IMR-90 (cell line): ENCODE data around the gene PEX14. TPM values are rescaled to one million over a fixed set of nuclear protein-coding genes. Genes with fewer than 3 reads are reported as not detected.

Experiments used
- ATAC-seq: fragments of 200-7000 bp; cut with Tn5 transposase; 2 replicates; pipeline ENCODE4 v1.9.1; 2020; ENCODE audit warnings: low read depth, mild to moderate bottlenecking, moderate library complexity
- BruUV-seq: library from RNA; stranded (reverse); fragments of 400-500 nt; replicated peaks from 2 replicates; lab custom pipeline; 2021; lab: Mats Ljungman, UMichigan
- CTCF ChIA-PET: fragments of 300-600 bp; formaldehyde crosslinking; extraction: SDS; loops from one replicate; lab custom pipeline; 2021; ENCODE audit warnings: antibody characterized with exemption; lab: Yijun Ruan, JAX
- POLR2A ChIA-PET: fragments of 300-600 bp; sonication (Branson Sonifier 250); formaldehyde crosslinking; loops from one replicate; lab custom pipeline; 2022; ENCODE audit warnings: antibody characterized with exemption; ENCODE audit not compliant: unreplicated experiment; lab: Charles Lee
- DNase-seq: peaks from one replicate; pipeline ENCODE4 v3.0.0; 2013
- H2AFZ ChIP-seq: replicated peaks from 2 replicates; pipeline ENCODE3; 2013; ENCODE audit warnings: low read length, mild to moderate bottlenecking; ENCODE audit not compliant: poor library complexity
- H2AK5ac ChIP-seq: 2 replicates; pipeline ENCODE4 v1.6.1; 2013; ENCODE audit warnings: low read depth, low read length, inconsistent platforms
- H2AK9ac ChIP-seq: replicated peaks from 2 replicates; pipeline ENCODE3; 2013; ENCODE audit warnings: mild to moderate bottlenecking, low read depth, low read length, moderate library complexity; ENCODE audit not compliant: poor library complexity
- H2BK120ac ChIP-seq: 2 replicates; pipeline ENCODE4 v1.6.1; 2013; ENCODE audit warnings: low read depth, low read length, inconsistent platforms
- H2BK15ac ChIP-seq: 3 replicates; pipeline ENCODE4 v1.6.1; 2013; ENCODE audit warnings: low read depth, low read length, inconsistent platforms
- H2BK20ac ChIP-seq: 2 replicates; pipeline ENCODE4 v1.6.1; 2013; ENCODE audit warnings: low read depth, mild to moderate bottlenecking, inconsistent platforms, low read length, moderate library complexity
- H2BK5ac ChIP-seq: 2 replicates; pipeline ENCODE4 v1.6.1; 2013; ENCODE audit warnings: mild to moderate bottlenecking, low read depth, low read length, inconsistent platforms; ENCODE audit not compliant: poor library complexity, severe bottlenecking
- H3K14ac ChIP-seq: replicated peaks from 2 replicates; pipeline ENCODE4 v1.6.1; 2013; ENCODE audit warnings: low read depth, low read length, inconsistent platforms
- H3K18ac ChIP-seq: 2 replicates; pipeline ENCODE4 v1.6.1; 2013; ENCODE audit warnings: low read depth, low read length, control low read depth
- H3K23ac ChIP-seq: 2 replicates; pipeline ENCODE4 v1.6.1; 2013; ENCODE audit warnings: low read depth, low read length, inconsistent platforms
- H3K27ac ChIP-seq: 2 replicates; pipeline ENCODE4 v1.5.1; 2013; ENCODE audit warnings: mild to moderate bottlenecking, control low read depth, low read length; ENCODE audit not compliant: insufficient read depth
- H3K27me3 ChIP-seq: 2 replicates; pipeline ENCODE4 v1.6.1; 2013; ENCODE audit warnings: low read length; ENCODE audit not compliant: control insufficient read depth, insufficient read depth
- H3K36me3 ChIP-seq: 2 replicates; pipeline ENCODE4 v1.6.1; 2013; ENCODE audit warnings: low read length, mixed read lengths; ENCODE audit not compliant: control insufficient read depth, insufficient read depth
- H3K4ac ChIP-seq: 2 replicates; pipeline ENCODE4 v1.6.1; 2013; ENCODE audit warnings: low read depth, low read length, inconsistent platforms
- H3K4me1 ChIP-seq: 2 replicates; pipeline ENCODE4 v1.6.1; 2013; ENCODE audit warnings: low read length, mixed read lengths; ENCODE audit not compliant: control insufficient read depth, insufficient read depth
- H3K4me2 ChIP-seq: 2 replicates; pipeline ENCODE4 v1.6.1; 2013; ENCODE audit warnings: low read depth, mild to moderate bottlenecking, control low read depth, low read length, moderate library complexity
- H3K4me3 ChIP-seq: 2 replicates; pipeline ENCODE4 v1.5.1; 2013; ENCODE audit warnings: low read depth, mild to moderate bottlenecking, control low read depth, low read length, moderate library complexity; ENCODE audit not compliant: insufficient read depth
- H3K56ac ChIP-seq: 2 replicates; pipeline ENCODE4 v1.6.1; 2013; ENCODE audit warnings: low read length, inconsistent platforms; ENCODE audit not compliant: insufficient read depth; ENCODE audit errors: extremely low read depth
- H3K79me1 ChIP-seq, 2 experiments: 2 replicates each; pipeline ENCODE4 v1.6.1; 2013; ENCODE audit warnings: low read length in 2 of 2, inconsistent platforms in 1 of 2, low read depth in 1 of 2
- H3K9ac ChIP-seq: 2 replicates; pipeline ENCODE4 v1.6.1; 2013; ENCODE audit warnings: low read depth, low read length, control low read depth
- H3K9me1 ChIP-seq: 2 replicates; pipeline ENCODE4 v1.6.1; 2013; ENCODE audit warnings: low read length, inconsistent platforms; ENCODE audit not compliant: insufficient read depth
- H3K9me3 ChIP-seq: 2 replicates; pipeline ENCODE4 v1.6.1; 2013; ENCODE audit warnings: low read length; ENCODE audit not compliant: control insufficient read depth, insufficient read depth
- H4K20me1 ChIP-seq: 2 replicates; pipeline ENCODE4 v1.6.1; 2013; ENCODE audit warnings: low read length, inconsistent platforms; ENCODE audit not compliant: insufficient read depth
- H4K5ac ChIP-seq: 2 replicates; pipeline ENCODE4 v1.6.1; 2013; ENCODE audit warnings: mild to moderate bottlenecking, low read depth, low read length, control low read depth
- H4K8ac ChIP-seq, 2 experiments: 2 replicates each; pipeline ENCODE4 v1.6.1; 2013; ENCODE audit warnings: low read depth in 2 of 2, low read length in 2 of 2, control low read depth in 1 of 2, inconsistent platforms in 1 of 2
- H4K91ac ChIP-seq: 2 replicates; pipeline ENCODE4 v1.6.1; 2013; ENCODE audit warnings: low read depth, low read length, inconsistent platforms; ENCODE audit not compliant: insufficient read depth
- BHLHE40 ChIP-seq: fragments of 150-350 bp; IDR thresholded peaks from 2 replicates; pipeline ENCODE4 v1.6.1; 2016; ENCODE audit warnings: mild to moderate bottlenecking, low read depth, low read length
- CEBPB ChIP-seq: IDR thresholded peaks from 2 replicates; pipeline ENCODE4 v1.6.1; 2012; ENCODE audit warnings: low read depth, low read length, improper control_type of control experiment
- CHD1 ChIP-seq: IDR thresholded peaks from 2 replicates; pipeline ENCODE4 v1.6.1; 2012; ENCODE audit warnings: low read depth, low read length, improper control_type of control experiment
- CTCF ChIP-seq: conservative IDR thresholded peaks from 2 replicates; pipeline ENCODE4 v1.5.1; 2012; ENCODE audit warnings: mild to moderate bottlenecking, low read depth, low read length, improper control_type of control experiment
- ELK1 ChIP-seq: fragments of 150-350 bp; IDR thresholded peaks from 2 replicates; pipeline ENCODE4 v1.6.1; 2016; ENCODE audit warnings: low read depth, mild to moderate bottlenecking, low read length, moderate library complexity, borderline replicate concordance
- FOS ChIP-seq: fragments of 150-350 bp; IDR thresholded peaks from 2 replicates; pipeline ENCODE4 v1.6.1; 2016; ENCODE audit warnings: low read depth, low read length
- MAFK ChIP-seq: IDR thresholded peaks from 2 replicates; pipeline ENCODE4 v1.6.1; 2012; ENCODE audit warnings: low read depth, low read length, improper control_type of control experiment
- MAZ ChIP-seq: IDR thresholded peaks from 2 replicates; pipeline ENCODE4 v1.6.1; 2012; ENCODE audit warnings: low read depth, mild to moderate bottlenecking, low read length, improper control_type of control experiment, moderate library complexity, borderline replicate concordance
- MXI1 ChIP-seq: IDR thresholded peaks from 2 replicates; pipeline ENCODE4 v1.6.1; 2012; ENCODE audit warnings: low read depth, mild to moderate bottlenecking, low read length, moderate library complexity, borderline replicate concordance
- NFE2L2 ChIP-seq: fragments of 150-350 bp; IDR thresholded peaks from 2 replicates; pipeline ENCODE4 v1.6.1; 2016; ENCODE audit warnings: low read depth, mild to moderate bottlenecking, low read length
- POLR2A ChIP-seq: IDR thresholded peaks from 2 replicates; pipeline ENCODE4 v1.6.1; 2012; ENCODE audit warnings: mild to moderate bottlenecking, low read depth, low read length
- RAD21 ChIP-seq: IDR thresholded peaks from 2 replicates; pipeline ENCODE4 v1.6.1; 2012; ENCODE audit warnings: low read length, improper control_type of control experiment
- RFX5 ChIP-seq: IDR thresholded peaks from 2 replicates; pipeline ENCODE4 v1.8.0; 2012; ENCODE audit warnings: low read depth, mild to moderate bottlenecking, low read length, moderate library complexity
- SMC3 ChIP-seq: fragments of 150-350 bp; IDR thresholded peaks from 2 replicates; pipeline ENCODE4 v1.6.1; 2016; ENCODE audit warnings: low read depth, mild to moderate bottlenecking, antibody characterized with exemption, low read length, moderate library complexity
- USF2 ChIP-seq: fragments of 150-350 bp; IDR thresholded peaks from 2 replicates; pipeline ENCODE4 v1.6.1; 2017; ENCODE audit warnings: mild to moderate bottlenecking, antibody characterized with exemption, low read length, low read depth
- WGBS, 2 experiments: methylation state at CpG; one replicate each; pipeline versions ENCODE4 v1.1.5 to v1.1.7; 2013; ENCODE audit warnings: missing lambda C conversion rate in 2 of 2; ENCODE audit not compliant: insufficient read length in 1 of 2; ENCODE audit errors: extremely low coverage in 2 of 2; 5-methylcytosine and 5-hydroxymethylcytosine counted together
- dilution Hi-C: fragments of 300-500 bp; cut with HindIII; formaldehyde crosslinking; loops from one replicate; pipeline ENCODE4 v1.14.3; 2018; ENCODE audit warnings: low sequenced_read_pairs; ENCODE audit not compliant: unreplicated experiment
- in situ Hi-C: fragments of 300-500 bp; cut with MboI; formaldehyde crosslinking; loops from 3 replicates; pipeline ENCODE4 v1.14.3; 2019; ENCODE audit warnings: low sequenced_read_pairs, inconsistent platforms, mixed read lengths
- intact Hi-C: fragments of 100-400 bp; cut with micrococcal nuclease; formaldehyde crosslinking; loops from 2 replicates; pipeline ENCODE4 v1.10.0; 2022
- polyA plus RNA-seq, 3 experiments: library from polyadenylated mRNA; depleted of rRNA; stranded (reverse); fragments of >200 nt; gene quantifications; 2 replicates each; pipeline ENCODE4 v1.2.3, GENCODE V29; 2012; ENCODE audit warnings: low replicate concordance in 1 of 3
- total RNA-seq: library from RNA; depleted of rRNA; stranded (reverse); fragments of >200 nt; gene quantifications from 2 replicates; pipeline ENCODE4 v1.2.3, GENCODE V29; 2012

The PEX14 gene
- total and polyA plus RNA-seq, 2 of the 4 experiments (the other 2 are of a cell fraction) = 9.5 to 22.5 TPM

DNA sequence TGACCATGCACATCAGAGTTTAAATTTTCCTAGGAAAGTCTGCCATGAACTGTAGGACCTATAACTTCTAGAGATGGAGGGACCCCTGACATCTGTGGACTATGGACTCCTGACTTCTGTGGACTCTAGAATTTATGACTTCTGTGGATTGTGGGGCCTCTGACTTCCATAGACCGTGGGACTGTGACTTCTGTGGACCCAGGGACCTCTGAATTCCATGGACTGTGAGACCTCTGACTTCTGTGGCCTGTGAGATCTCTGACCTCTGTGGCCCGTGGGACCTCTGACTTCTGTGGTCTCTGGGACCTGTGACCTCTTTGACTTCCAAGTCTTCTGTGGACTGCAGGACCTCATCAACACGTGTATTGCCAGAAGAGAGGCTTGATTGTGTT lies 36.7 kb downstream of the PEX14 start:
- no peak for ATAC-seq
- ChIA-PET CTCF (interaction anchor here (0.5 kb wide), 1 partner anchor 21 kb away, joined by 3 read pairs; no protein-coding TSS in a partner anchor), POLR2A (no interaction called here)
- Histone ChIP-seq H2BK5ac (peak overlapping the region; percentile 89), H3K27me3 (no peaks in the 10 kb centered on the region), H3K4me1 (peaks cover 28% of the 10 kb centered on the region), H3K9me3 (no peaks in the 10 kb centered on the region), H4K8ac (peak overlapping the region; percentile 39 to 84), H3K56ac (peak overlapping the region; percentile 79), H3K9ac (no peak overlapping the region; the same call in 1 of the 2 replicates), H2BK20ac (peak overlapping the region; percentile 91), H4K91ac (peak overlapping the region; percentile 97), H3K27ac (peak overlapping the region; percentile 55), H3K36me3 (no peaks in the 10 kb centered on the region; the same call in 1 of the 2 replicates), H3K4me2 (peak overlapping the region; percentile 74), H3K79me1 (peaks cover 45 to 84% of the 10 kb centered on the region in 2 experiments), H2AFZ (no peak overlapping the region), H3K4ac (peak overlapping the region; percentile 95), H2AK9ac (peak overlapping the region; percentile 93), H3K18ac (peak overlapping the region; percentile 79; the same call in 1 of the 2 replicates), H3K23ac (peak overlapping the region; percentile 92), H3K14ac (peak overlapping the region; percentile 89), H4K5ac (peak overlapping the region; percentile 40; the same call in 1 of the 2 replicates), H4K20me1 (peaks cover 22% of the 10 kb centered on the region), H2BK120ac (peak overlapping the region; percentile 94), H2AK5ac (peak overlapping the region; percentile 93), H3K4me3 (no peak overlapping the region), H2BK15ac (peak overlapping the region; percentile 90; the same call in 2 of the 3 replicates), H3K9me1 (peaks cover 18% of the 10 kb centered on the region)
- no peak for DNase-seq
- no peak for TF ChIP-seq MAFK
- no peak for TF ChIP-seq MAZ
- TF ChIP-seq POLR2A = no peak
- TF ChIP-seq ELK1 = no peak
- no peak for TF ChIP-seq CEBPB
- TF ChIP-seq MXI1 = no peak
- TF ChIP-seq CHD1 = no peak
- no peak for TF ChIP-seq FOS
- TF ChIP-seq USF2 = no peak
- no peak for TF ChIP-seq NFE2L2
- TF ChIP-seq RAD21 = no peak
- no peak for TF ChIP-seq CTCF
- no peak for TF ChIP-seq RFX5
- TF ChIP-seq SMC3 = no peak
- TF ChIP-seq BHLHE40 = no peak
- BruUV-seq = no TSS peak
- dilution Hi-C loops (no loop called here), intact Hi-C loops (loop anchor here (5.0 kb wide), 1 partner anchor 286 kb away; the partner anchor contains the start of gene CASZ1), in situ Hi-C loops (loop anchor here (5.0 kb wide), 1 partner anchor 431 kb away; no protein-coding TSS in a partner anchor)
- WGBS, 2 experiments = no CpG with 5 or more reads among the region's 3 CpGs
